COLO829 (cell line): ENCODE results near the gene GNMT.
"Not testable (repeated sequence)": the region's sequence is repeated elsewhere in the genome, so short reads cannot be mapped to it uniquely, and the experiment has no call there.

Experiments
- DNase-seq: peaks from one replicate; pipeline ENCODE4 v3.0.0; 2012; ENCODE audit warnings: low spot score

Gene GNMT

DNA sequence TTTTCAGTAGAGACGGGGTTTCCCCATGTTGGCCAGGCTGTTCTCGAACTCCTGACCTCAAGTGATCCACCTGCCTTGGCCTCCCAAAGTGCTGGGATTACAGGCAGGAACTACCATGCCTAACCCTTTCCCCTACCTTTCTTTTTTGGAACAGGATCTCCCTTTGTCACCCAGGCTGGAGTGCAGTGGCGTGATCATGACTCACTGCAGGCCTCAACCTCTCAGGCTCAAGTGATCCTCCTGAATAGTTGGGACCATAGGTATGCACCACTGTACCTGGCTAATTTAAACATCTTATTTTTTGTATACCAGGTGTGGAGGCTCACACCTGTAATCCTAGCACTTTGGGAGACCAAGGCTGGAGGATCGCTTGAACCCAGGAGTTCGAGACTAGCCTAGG lies 19.2 kb upstream of the GNMT start:
- DNase-seq, result not testable (repeated sequence)

DNA sequence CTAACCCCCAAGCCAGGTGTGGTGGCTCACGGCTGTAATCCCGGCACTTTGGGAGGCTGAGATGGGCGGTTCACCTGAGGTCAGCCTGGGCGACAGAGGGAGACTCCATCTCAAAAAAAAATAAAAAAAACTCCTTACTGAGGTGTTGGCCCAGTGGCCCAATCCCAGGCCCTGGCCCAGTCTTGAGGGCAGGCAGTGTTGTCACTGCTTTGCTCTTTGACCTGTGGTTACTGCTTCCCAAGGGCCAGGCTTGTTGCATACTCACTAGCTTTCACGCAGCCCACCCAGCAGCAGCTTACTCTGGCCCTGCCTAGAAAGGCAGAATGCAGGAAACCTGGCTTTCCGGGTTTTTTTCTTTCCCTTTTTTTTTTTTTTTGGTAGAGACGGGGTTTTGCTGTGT lies 18.1 kb upstream of the GNMT start:
- DNase-seq, result no peak

DNA sequence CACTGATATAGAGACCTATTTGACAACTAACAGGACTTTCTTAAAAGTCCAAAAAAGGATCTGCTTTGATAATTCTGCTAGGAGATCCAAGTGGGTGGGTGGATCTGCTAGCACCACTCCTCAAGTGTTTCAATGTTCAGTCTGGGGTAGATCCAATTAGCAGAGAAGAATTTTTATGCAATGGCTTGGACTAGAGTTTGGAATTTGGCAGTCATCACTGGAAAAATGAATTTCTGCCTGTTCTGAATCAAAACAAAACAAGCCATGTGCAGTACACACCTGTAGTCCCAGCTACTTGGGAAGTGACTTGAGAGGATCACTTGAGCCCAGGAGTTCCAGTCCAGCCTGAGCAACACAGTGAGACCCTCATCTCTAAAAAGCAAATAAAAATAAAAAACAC lies 12.6 kb upstream of the GNMT start:
- no peak for DNase-seq

DNA sequence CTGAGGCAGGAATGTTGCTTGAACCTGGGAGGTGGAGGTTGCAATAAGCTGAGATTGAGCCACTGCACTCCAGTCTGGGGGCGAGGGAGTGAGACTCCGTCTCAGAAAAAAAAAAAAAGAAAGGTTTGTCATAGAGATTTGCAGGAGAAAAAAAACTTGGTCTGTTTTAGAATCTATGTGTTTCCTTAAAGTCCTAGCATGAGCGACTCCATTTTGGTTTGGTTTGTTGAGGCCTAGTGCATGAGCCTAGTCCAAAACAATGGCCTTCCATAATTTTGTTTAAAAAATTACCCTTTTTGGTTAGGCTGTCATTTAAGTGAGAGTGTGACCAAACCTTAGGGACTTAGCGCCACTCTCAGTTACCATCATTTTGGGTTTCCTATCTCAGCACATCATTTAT lies 8.2 kb upstream of the GNMT start:
- no peak for DNase-seq

DNA sequence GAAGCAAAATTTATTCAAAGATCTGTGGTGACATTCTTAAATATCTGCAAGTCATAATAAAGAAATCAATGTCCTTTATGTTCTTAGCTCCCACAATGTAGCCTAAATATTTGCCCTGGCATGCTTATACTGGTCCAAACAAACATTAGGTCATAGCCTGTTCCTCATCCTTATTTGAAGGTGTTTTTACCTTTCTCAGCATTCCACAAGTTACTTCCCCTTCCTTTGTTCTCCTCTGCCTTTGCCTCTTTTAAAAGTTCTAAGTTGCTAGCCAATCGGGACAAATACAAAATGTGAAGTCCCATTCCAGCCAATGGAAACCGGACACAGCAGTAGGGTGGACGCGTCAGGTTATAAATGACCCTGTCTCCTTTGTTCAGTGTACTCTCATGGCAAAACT lies 6.1 kb upstream of the GNMT start:
- not testable (repeated sequence) for DNase-seq

DNA sequence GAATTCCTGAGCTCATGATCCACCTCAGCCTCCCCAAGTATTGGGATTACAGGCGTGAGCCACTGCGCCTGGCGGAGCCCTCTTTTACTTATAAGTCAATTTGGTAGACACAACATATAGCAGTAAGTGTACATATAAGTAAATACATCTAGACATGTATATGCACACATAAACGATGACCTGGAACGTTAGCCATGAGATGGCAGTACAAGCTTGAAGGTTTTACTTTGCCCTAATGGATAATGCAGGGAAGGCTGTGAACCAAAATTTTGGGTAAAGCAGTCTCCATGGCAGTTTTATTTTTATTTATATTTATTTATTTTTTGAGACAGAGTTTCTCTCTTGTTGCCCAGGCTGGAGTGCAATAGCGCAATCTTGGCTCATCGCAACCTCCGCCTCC lies 2.4 kb upstream of the GNMT start:
- no peak for DNase-seq

DNA sequence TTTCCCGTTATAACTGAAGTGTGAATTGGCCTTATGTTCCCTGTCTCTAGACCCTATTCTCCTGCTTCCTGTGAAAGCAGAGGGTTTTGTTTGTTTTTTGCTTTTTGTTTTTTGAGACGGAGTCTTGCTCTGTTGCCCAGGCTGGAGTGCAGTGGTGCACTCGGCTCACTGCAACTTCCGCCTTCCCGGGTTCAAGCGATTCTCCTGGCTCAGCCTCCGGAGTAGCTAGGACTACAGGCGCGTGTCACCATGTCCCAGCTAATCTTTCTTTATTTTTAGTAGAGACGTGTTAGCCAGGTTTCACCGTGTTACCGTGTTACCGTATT lies 674 bp upstream of the GNMT start:
- DNase-seq, result no peak

DNA sequence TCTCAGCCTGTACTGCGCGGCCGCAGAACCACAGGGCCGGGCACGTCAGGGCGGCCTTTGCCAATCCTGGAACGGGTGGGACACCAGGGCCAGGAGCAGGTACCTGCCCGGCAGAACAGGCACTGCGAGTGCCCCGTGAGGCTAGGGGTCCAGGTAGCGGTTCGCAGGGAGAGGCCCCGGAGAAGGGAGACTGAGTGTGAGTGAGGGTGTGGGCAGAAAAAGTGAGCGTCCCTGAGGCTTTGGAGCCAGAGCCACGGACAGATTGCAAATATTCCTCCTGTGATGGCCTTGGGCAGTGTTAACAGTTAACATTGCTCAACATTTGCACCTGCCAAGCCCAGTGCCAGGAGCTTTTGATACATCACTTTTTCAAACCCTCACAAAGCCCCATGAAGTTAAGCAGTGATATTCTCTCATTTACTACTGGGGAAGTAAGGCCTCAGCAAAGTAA lies 491 bp downstream of the GNMT start:
- DNase-seq, result no peak

DNA sequence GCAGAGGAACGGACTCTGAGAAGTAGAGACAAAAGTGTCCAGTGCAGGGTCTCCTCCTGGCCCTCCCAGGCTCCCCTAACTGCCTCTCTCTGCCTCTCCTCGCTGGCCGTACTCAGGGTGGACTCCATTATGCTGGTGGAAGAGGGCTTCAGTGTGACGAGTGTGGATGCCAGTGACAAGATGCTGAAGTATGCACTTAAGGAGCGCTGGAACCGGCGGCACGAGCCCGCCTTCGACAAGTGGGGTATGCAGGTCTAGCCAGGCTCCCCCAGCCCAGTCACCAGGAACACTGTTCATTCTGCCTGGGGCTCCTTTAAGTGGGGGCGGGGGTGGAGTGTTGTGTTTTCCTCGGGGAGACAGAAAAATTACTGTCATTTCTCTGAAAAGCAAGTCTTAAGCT lies 1.5 kb downstream of the GNMT start:
- DNase-seq, result no peak

DNA sequence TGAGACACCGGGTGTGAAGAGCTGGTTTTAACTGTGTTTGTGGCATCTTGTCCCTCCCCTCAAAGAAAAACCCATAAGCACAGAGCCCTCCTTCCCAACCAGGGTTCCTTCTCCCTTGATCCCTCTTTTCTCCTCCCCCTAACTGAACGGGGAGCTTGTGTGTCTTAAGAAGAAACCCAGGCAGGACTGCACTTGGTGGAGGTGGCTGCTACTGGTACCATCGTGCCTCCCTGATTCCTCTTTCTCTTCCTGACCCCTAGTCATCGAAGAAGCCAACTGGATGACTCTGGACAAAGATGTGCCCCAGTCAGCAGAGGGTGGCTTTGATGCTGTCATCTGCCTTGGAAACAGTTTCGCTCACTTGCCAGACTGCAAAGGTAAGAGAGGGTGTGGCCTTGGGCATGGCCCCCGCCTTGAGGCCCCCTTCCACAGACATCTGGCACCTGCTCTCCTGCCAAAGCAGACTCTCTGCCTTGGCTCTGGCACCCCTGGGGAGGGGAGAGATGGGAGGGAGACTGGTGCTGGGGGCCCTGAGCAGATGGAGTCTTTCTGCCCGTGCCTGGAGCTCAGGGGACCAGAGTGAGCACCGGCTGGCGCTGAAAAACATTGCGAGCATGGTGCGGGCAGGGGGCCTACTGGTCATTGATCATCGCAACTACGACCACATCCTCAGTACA lies 2.1 kb downstream of the GNMT start:
- no peak for DNase-seq

DNA sequence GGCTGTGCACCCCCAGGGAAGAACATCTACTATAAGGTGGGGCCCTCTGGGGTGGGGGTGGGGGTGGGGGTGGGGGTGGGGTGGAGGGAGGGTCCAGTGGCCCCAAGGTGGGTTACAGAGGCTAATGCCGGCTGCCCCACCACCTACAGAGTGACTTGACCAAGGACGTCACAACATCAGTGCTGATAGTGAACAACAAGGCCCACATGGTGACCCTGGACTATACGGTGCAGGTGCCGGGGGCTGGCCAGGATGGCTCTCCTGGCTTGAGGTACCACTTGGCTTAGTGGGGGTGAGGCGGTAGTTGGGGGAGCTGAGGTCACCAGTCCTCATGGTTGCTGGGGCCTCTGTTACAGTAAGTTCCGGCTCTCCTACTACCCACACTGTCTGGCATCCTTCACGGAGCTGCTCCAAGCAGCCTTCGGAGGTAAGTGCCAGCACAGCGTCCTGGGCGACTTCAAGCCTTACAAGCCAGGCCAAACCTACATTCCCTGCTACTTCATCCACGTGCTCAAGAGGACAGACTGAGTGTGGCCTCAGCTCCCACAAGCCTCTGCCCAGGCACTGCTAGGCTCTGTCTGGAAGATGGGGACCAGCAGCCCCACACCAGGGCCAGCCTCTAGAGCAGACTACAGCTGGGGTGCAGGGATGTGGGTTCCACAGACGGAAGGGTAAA lies 2.8 kb downstream of the GNMT start:
- DNase-seq, result no peak

DNA sequence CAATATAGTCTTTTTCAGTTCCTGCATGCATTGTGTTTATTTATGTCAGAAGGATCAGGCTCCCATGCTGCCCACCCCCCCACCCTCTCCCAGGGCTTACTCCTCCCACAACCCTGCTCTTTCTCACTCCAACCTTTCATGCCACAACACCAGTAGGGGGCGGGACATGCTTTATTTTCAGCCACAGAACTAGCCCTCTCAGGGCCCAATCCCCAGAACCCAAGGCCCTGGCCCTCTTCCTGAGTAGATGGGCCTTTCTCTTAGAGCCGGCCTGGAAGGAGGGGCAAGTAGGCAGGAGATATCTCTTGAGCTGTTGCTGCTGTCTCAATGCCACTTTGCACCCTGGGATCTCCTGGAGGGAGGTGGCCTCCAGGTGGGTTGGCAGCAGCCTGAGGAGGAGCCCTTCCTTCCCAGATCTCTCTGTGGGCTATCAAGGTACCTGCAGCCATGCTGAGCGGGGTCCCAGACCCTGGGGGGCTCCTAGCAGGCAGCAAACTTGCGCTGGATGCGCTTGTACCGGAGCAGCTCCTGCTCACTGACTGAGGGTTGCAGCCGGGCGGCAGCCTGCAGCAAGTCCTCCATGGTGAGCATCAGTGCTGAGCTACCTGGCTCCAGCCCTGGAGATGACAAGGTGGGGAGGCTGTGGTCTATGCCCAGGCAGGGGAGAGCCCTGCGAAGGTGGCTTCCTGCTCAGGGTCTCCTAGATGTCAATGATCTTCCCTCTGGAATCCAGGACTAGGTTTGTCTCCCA lies 3.5 kb downstream of the GNMT start:
- DNase-seq, result no peak

DNA sequence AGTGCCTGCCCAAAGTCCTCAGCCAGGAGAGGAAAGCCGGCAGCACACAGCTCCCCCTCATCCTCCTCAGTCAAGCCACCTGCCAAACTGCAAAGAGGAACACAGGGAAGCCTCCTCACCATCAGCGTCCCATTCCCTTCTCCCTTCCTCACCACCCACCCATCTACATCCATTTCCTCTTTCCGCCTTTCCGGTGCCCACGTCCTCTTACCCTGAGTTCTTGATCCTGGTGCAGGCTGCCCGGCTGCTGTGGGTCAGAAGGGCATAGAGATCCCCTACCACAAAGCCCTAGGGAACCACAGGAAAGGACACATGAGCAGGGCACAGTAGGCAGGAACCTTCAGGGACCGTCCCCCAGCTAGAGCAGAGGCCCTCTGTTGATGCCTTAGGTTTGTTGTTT lies 6.0 kb downstream of the GNMT start:
- no peak for DNase-seq

DNA sequence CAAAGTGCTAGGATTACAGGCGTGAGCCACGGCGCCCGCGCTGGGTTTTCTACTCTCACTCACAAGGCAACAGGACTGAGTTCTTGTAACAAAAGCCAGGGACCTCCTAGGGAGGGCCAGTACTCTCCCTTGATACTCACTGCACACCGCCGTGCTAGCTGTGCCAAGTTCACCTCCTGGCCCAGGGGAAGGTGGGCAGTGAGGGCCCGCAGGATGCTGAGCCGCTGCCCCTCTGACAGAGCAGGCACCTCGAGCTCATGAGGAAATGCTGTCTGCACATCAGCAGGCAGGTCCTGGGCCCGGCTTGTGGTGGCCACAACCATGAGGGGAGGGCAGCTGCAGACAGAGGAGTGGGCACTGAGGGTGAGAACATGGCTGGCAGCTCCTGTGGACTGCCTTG lies 6.7 kb downstream of the GNMT start:
- DNase-seq, result no peak

DNA sequence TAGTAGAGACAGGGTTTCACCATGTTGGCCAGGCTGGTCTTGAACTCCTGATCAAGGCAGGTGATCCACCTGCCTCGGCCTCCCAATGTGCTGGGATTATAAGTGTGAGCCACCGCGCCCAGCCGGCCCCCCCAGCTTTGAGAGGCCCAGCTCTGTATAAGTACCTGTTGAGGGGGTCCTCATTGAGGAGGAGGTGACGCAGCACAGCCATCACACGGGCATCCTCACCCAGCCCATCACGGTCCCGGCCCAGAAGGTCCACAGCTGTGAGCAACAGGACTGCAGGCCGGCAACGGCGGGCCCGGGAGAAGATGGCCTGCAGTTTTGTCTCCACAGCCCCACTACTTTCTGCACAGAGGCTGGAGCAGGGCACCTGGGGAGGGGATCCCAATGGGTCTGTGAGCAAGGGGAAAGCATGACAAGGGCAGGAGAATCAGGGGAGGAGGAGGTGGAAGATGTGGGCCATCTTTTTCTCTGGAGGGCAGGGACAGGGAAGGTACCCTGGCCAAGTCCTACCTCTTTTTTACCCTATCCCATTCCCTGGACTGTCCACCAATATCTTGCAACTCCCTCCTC lies 7.7 kb downstream of the GNMT start:
- no peak for DNase-seq

DNA sequence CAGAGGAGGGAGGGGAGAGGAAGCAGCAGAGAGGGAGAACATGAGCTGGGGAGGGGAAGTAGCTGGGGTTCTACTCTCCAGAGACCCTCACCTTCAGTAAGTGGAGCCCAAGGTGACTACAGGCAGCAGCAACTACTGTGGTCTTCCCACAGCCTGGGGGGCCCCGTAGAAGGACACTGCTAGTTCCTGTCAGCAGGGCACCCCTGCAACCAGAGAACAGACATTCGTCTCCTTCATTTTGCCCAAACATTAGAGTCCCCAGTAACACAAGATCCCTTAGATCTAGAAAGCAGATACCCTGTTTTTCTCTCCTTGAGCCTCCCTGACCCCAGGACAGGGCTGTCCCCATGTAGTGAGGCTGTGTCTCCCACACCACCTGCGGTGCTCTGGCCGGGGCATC lies 8.2 kb downstream of the GNMT start:
- no peak for DNase-seq

DNA sequence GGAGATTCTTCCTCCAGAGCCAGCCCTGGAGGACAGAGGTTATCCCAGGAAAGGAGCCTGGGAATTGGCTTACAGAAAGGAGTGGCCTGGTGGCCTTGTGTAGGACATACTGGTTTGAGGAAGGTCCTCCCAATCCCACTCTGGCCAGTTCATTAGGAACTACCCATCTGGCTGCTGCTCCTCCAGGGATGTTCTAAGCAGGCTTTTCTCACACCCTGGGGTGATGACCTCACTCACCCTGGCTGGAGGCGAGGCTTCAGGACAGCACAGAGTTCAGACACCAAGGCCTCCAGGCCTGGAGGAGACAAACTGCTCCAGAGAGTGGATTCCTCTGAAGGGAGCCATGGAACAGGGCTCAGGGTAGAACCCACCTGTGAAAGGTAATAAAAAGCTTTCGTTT lies 8.9 kb downstream of the GNMT start:
- no peak for DNase-seq

DNA sequence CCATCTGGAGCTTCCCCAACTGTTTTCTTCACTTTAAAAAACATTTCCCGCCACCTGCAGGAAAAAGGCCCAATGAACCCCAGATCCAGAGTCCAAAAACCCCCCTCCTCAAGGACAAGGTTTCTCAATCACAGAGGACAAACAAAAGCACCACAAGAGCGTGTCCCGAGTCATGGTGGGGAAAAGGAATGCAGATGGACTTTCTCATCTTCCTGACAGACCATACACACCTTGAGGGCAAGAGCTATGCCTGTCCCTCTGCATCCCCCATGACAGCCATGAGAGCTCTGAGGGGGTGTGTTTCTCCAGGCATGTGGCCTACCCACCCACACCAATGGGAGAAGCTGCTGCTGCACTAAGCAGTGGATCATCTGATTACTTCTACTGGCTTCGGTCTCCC lies 9.4 kb downstream of the GNMT start:
- no peak for DNase-seq

DNA sequence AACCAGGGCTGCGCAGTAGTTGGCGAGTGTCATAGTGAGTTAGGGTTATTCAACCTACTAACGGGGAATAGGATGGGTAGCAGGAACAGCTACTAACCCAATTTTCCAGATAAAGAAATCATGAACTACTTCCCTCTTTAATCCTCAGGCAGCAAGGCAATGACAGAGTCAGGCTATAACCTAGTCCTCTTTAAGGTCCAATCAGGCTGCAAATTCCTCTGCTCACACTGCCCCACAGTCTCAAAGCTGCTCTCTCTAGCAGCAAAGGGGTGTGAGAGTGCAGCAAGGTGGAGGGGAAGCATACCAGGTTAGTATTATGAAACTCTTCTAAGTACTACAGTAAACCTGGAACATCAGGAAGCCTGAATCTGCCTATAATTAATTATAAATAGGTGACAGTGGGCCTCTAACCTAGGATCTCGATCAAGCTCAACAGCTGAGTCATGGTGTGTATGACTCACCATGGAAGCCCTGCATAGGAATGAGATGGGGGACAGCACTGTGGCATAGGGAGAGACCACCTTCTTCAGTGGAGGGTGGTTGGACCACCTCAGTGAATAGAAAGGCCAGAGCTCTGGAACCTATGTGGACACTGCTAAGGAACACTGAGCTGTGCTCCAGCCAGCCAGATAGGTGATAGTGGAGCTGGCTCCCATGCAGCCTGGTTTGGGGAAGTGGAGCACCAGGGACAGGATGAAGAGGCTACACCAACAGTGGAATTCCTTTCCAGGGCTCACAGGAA lies 10.5 kb downstream of the GNMT start:
- no peak for DNase-seq

DNA sequence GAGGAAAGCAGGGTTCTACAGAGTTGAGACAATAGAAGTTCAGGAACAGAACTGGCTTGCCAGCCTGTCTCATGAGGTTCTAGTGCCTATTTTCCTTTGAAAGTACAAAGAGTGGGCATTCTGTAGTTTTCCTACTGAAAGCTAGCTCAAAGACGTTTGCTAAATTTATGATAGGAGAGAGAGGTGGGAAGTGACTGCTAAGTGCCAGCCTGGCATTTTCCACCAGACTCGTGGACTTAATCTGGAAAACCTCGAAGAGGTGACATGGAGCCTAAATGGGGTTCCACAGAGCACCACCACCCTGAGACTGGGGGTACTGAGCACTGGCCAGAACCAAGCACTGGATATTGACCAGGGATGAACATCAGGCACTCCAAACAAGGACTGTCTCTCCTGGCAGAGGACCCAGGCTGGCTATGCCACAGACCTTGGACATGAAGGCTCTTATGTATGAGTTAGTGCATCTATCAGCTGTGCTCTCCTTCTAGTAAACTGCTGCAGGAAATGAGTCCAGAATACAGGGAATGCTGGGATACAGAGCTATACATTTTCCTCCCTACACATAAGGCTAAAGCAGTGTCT lies 11.3 kb downstream of the GNMT start:
- DNase-seq, result no peak

DNA sequence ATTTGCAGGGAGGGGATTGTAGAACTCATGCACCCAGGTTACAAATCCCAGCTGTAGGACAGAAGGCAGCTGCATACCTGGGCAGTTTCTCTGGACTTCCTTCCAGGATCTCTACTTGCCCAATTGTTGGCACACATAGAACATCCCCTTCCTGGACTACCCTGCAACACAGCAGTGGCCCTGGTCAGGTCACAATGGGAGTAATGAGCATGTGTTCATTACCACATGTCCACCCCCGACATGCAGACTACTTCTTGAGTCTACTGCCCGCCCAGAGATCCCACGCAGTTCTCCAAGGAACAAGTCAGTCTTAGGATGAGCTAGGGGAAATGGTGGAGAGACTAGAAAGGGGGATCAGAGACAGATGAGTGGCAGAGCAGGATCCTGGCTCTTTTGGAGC lies 13.4 kb downstream of the GNMT start:
- no peak for DNase-seq

DNA sequence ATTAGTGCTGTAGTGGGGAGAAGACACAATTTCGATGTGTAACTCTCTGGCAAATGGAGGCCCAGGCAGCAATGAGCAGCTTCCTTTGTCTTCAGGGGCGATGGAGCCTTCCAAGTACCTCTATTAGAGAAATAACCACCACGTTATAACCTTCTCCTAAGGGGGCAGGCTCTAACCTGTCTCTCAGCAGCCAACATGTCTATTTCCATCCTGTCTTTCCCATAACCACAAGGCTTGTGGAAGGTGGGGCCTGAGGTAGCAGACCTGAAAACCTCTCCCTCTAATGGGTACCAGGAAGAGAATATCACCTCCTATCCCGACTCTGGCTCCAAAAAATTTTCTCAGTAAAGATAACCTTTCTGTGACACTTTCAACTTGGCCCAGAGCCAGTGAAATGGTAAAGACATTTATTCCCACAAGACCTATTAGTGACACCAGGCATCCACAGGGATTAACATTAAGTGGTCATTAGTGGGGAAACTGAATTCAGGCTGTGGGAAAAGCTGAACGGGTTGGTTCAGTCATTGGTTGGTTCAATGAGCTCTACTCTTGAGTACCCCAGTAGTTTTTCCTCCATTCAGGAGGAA lies 14.5 kb downstream of the GNMT start:
- DNase-seq, result no peak
